ENCODE data around the gene ATG5.

The ATG5 gene

GRCh38 chr6:106170030-106170791 is 155.3 kb downstream of the ATG5 start:
- TF ChIP-seq CTCF (IDR thresholded peaks at IDR 0.05; ENCODE audit: insufficient read depth, missing control alignments): no peak
- no peak for FAIRE-seq
- no peak for DNase-seq (ENCODE audit: insufficient read length, low spot score)

- FAIRE-seq: no peak
- TF ChIP-seq CTCF (IDR thresholded peaks at IDR 0.05; ENCODE audit: insufficient read depth, missing control alignments): no peak
- no peak for DNase-seq (ENCODE audit: insufficient read length, low spot score)
These were observed 156.0 kb downstream of the ATG5 start for GRCh38 chr6:106169517-106169916.

GRCh38 chr6:106168097-106168888 is 157.3 kb downstream of the ATG5 start:
- TF ChIP-seq CTCF (IDR thresholded peaks at IDR 0.05; ENCODE audit: insufficient read depth, missing control alignments): no peak

GRCh38 chr6:106167096-106167814 is 158.3 kb downstream of the ATG5 start:
- DNase-seq (ENCODE audit: insufficient read length, low spot score): no peak
- no peak for FAIRE-seq
- TF ChIP-seq CTCF (IDR thresholded peaks at IDR 0.05; ENCODE audit: insufficient read depth, missing control alignments): no peak

More at GRCh38 chr6:106168097-106168888, 157.3 kb downstream of the ATG5 start:
- DNase-seq (ENCODE audit: insufficient read length, low spot score): no peak
- no peak for FAIRE-seq

- TF ChIP-seq CTCF (IDR thresholded peaks at IDR 0.05; ENCODE audit: insufficient read depth, missing control alignments): no peak
- no peak for FAIRE-seq
- DNase-seq (ENCODE audit: insufficient read length, low spot score): no peak
These were observed 159.6 kb downstream of the ATG5 start for GRCh38 chr6:106165885-106166485.

GRCh38 chr6:106163966-106164877 is 161.3 kb downstream of the ATG5 start:
- DNase-seq (ENCODE audit: insufficient read length, low spot score) (no peak), FAIRE-seq (no peak)

More at GRCh38 chr6:106163966-106164877, 161.3 kb downstream of the ATG5 start:
- TF ChIP-seq CTCF (IDR thresholded peaks at IDR 0.05; ENCODE audit: insufficient read depth, missing control alignments): no peak

All from D721Med (cell line).